Tibial artery (tissue), 4 donors: Measurements from ENCODE around the gene SERBP1.
"Not testable (repeated sequence)": the region's sequence is repeated elsewhere in the genome, so short reads cannot be mapped to it uniquely, and the experiment has no call there.

ENCODE experiments used
- DNase-seq, 2 donors: peaks; one replicate each; pipeline ENCODE4 v3.0.0-alpha.2; 2019
- H3K27ac ChIP-seq, 2 donors: fragments of 200-600 bp; sonication (generic) in 1 of 2; 1 replicate in 1 of 2; 2 replicates in 1 of 2; pipeline ENCODE4 v1.5.1; 2018 to 2019; ENCODE audit warnings: mild to moderate bottlenecking in 1 of 2
- H3K27me3 ChIP-seq, 2 donors: fragments of 200-600 bp; sonication (generic) in 1 of 2; one replicate each; pipeline versions ENCODE4 v1.5.1 to v1.6.0; 2016 to 2019
- H3K36me3 ChIP-seq, 3 donors: fragments of 200-600 bp; sonication (generic) in 2 of 3; one replicate each; pipeline ENCODE4 v1.5.1; 2016 to 2019; ENCODE audit warnings: mild to moderate bottlenecking in 2 of 3
- H3K4me1 ChIP-seq, 4 donors: fragments of 200-600 bp; sonication (generic) in 2 of 4; 1 replicate in 3 of 4; 2 replicates in 1 of 4; pipeline ENCODE4 v1.5.1; 2016 to 2019
- H3K4me3 ChIP-seq, 2 donors: fragments of 200-600 bp; sonication (generic) in 1 of 2; 1 replicate in 1 of 2; 2 replicates in 1 of 2; pipeline ENCODE4 v1.5.1; 2018 to 2019; ENCODE audit warnings: mild to moderate bottlenecking in 2 of 2
- H3K9me3 ChIP-seq, 3 donors: fragments of 200-600 bp; sonication (generic) in 1 of 3; one replicate each; pipeline ENCODE4 v1.5.1; 2016 to 2019
- CTCF ChIP-seq, 2 experiments: fragments of 200-600 bp in 1 of 2; fragments of 450-650 bp in 1 of 2; IDR thresholded peaks; one replicate each; pipeline ENCODE4 v1.5.1; 2017 to 2019; ENCODE audit warnings: antibody characterized with exemption in 2 of 2, mild to moderate bottlenecking in 1 of 2, moderate library complexity in 1 of 2
- intact Hi-C: fragments of 100-400 bp; cut with DNase I; formaldehyde crosslinking; loops from one replicate; pipeline ENCODE4 v1.15.0; 2023; ENCODE audit warnings: low total_unique reads

SERBP1 gene

GRCh38 chr1:67429011-67429527, 1.1 kb downstream of the SERBP1 start:
- TF ChIP-seq CTCF (IDR thresholded peaks at IDR 0.05): no peak
- peak in 1 of 2 donors; percentile 32 for DNase-seq
- peaks cover 18 to 21% (median 19%) of the 10 kb centered on the region in 3 donors for H3K36me3 ChIP-seq
- peak overlapping the region; percentile 94 to 98 for H3K27ac ChIP-seq
- H3K9me3 ChIP-seq: no peaks in the 10 kb centered on the region
- intact Hi-C loops: loop anchor here (10.0 kb wide), 1 partner anchor 66 kb away; no protein-coding TSS in a partner anchor
- H3K27me3 ChIP-seq: no peaks in the 10 kb centered on the region
- peak overlapping the region; percentile 81 to 84 for H3K4me3 ChIP-seq
- peaks cover 0 to 52% (median 23%) of the 10 kb centered on the region in 4 donors for H3K4me1 ChIP-seq

- intact Hi-C loops: loop anchor here (10.0 kb wide), 1 partner anchor 67 kb away; no protein-coding TSS in a partner anchor
- H3K27me3 ChIP-seq: no peaks in the 10 kb centered on the region
- no peak for TF ChIP-seq CTCF (IDR thresholded peaks at IDR 0.05)
Measured at GRCh38 chr1:67427947-67428346, 2.3 kb downstream of the SERBP1 start.

GRCh38 chr1:67427465-67427864, 2.7 kb downstream of the SERBP1 start:
- H3K4me1 ChIP-seq: peaks cover 0 to 39% (median 13%) of the 10 kb centered on the region in 4 donors
- no peaks in the 10 kb centered on the region for H3K27me3 ChIP-seq
- intact Hi-C loops: loop anchor here (10.0 kb wide), 1 partner anchor 67 kb away; no protein-coding TSS in a partner anchor
- DNase-seq: no peak
- no peak for TF ChIP-seq CTCF (IDR thresholded peaks at IDR 0.05)
- H3K4me3 ChIP-seq: peak overlapping the region; percentile 81 to 84
- peaks cover 34 to 37% (median 34%) of the 10 kb centered on the region in 3 donors for H3K36me3 ChIP-seq
- no peaks in the 10 kb centered on the region for H3K9me3 ChIP-seq
- H3K27ac ChIP-seq: no peak overlapping the region

More at GRCh38 chr1:67427947-67428346, 2.3 kb downstream of the SERBP1 start:
- Histone ChIP-seq H3K4me1 (peaks cover 0 to 42% (median 15%) of the 10 kb centered on the region in 4 donors), H3K9me3 (no peaks in the 10 kb centered on the region), H3K27ac (peak overlapping the region in 1 of 2 donors; percentile 19), H3K36me3 (peaks cover 29 to 32% (median 29%) of the 10 kb centered on the region in 3 donors), H3K4me3 (peak overlapping the region; percentile 81 to 84)
- DNase-seq: no peak

GRCh38 chr1:67420835-67421492, 9.2 kb downstream of the SERBP1 start:
- no peaks in the 10 kb centered on the region for H3K27me3 ChIP-seq
- no peak for TF ChIP-seq CTCF (IDR thresholded peaks at IDR 0.05)
- H3K4me3 ChIP-seq: no peak overlapping the region
- H3K36me3 ChIP-seq: peaks cover 92 to 97% (median 92%) of the 10 kb centered on the region in 3 donors
- no peaks in the 10 kb centered on the region for H3K9me3 ChIP-seq
- intact Hi-C loops: loop anchor here (10.0 kb wide), 1 partner anchor 74 kb away; no protein-coding TSS in a partner anchor
- peaks cover 0 to 13% (median 4%) of the 10 kb centered on the region in 4 donors for H3K4me1 ChIP-seq
- no peak overlapping the region for H3K27ac ChIP-seq
- no peak for DNase-seq

- no peak for TF ChIP-seq CTCF (IDR thresholded peaks at IDR 0.05)
- DNase-seq: no peak
- Histone ChIP-seq H3K4me1 (peaks cover 0 to 5% (median 0%) of the 10 kb centered on the region in 4 donors), H3K36me3 (peaks cover 91 to 96% (median 94%) of the 10 kb centered on the region in 3 donors), H3K9me3 (no peaks in the 10 kb centered on the region), H3K27ac (no peak overlapping the region), H3K27me3 (no peaks in the 10 kb centered on the region), H3K4me3 (no peak overlapping the region)
- intact Hi-C loops: no loop called here
Measured at GRCh38 chr1:67418839-67419586, 11.2 kb downstream of the SERBP1 start.

GRCh38 chr1:67417733-67418132, 12.5 kb downstream of the SERBP1 start:
- DNase-seq, H3K4me3 ChIP-seq, H3K27ac ChIP-seq, H3K9me3 ChIP-seq, H3K4me1 ChIP-seq, H3K27me3 ChIP-seq, intact Hi-C loops: not testable (repeated sequence)
- peaks cover 91 to 95% (median 94%) of the 10 kb centered on the region in 3 donors for H3K36me3 ChIP-seq
